OCI-LY1 (cell line): ENCODE measurements around the gene MINK1.
"Not testable (repeated sequence)": the region's sequence is repeated elsewhere in the genome, so short reads cannot be mapped to it uniquely, and the experiment has no call there.

Experiments used
- EZH2 ChIP-seq: fragments of 200-600 bp; sonication (generic), shearing (Covaris generic); IDR thresholded peaks from 2 replicates; pipeline ENCODE4 v1.8.0; 2017; ENCODE audit warnings: borderline replicate concordance, mixed run types, mild to moderate bottlenecking, antibody characterized with exemption, low read length, moderate library complexity, mixed read lengths
- TF ChIP-seq, protein P1 (sequence below): fragments of 200-600 bp; sonication (generic), shearing (Covaris generic); IDR thresholded peaks from 2 replicates; pipeline ENCODE4 v1.5.1; 2017; ENCODE audit warnings: mild to moderate bottlenecking, antibody characterized with exemption, low read length, moderate library complexity, mixed read lengths

DNA sequence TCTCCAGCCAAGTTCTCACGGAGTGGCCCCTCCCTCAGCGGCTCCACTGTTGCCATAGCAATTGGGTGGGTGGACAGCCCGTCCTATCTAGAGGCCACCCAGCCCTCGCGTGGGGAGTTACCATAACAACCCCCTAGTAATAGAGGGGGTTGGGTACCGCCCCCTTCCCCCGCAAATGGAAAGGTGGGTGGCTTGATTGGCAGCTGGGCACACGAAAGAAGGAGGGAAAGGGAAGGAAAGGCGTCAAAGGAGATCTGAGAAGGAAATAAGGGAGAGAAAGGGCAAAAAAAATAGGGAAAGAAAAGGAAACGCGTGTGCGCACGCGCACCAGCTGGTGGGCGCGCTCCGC, 337 bp upstream of the MINK1 start:
- TF ChIP-seq, protein P1, sequence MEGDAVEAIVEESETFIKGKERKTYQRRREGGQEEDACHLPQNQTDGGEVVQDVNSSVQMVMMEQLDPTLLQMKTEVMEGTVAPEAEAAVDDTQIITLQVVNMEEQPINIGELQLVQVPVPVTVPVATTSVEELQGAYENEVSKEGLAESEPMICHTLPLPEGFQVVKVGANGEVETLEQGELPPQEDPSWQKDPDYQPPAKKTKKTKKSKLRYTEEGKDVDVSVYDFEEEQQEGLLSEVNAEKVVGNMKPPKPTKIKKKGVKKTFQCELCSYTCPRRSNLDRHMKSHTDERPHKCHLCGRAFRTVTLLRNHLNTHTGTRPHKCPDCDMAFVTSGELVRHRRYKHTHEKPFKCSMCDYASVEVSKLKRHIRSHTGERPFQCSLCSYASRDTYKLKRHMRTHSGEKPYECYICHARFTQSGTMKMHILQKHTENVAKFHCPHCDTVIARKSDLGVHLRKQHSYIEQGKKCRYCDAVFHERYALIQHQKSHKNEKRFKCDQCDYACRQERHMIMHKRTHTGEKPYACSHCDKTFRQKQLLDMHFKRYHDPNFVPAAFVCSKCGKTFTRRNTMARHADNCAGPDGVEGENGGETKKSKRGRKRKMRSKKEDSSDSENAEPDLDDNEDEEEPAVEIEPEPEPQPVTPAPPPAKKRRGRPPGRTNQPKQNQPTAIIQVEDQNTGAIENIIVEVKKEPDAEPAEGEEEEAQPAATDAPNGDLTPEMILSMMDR: not testable (repeated sequence)
- TF ChIP-seq EZH2: not testable (repeated sequence)
